A673 (cell line): Measurements from ENCODE around the gene GAB2.

Source experiments
- CTCF ChIP-seq: fragments of 300-800, 200-600 bp; sonication (generic); conservative IDR thresholded peaks from 2 replicates; pipeline ENCODE4 v1.5.1; 2017; ENCODE audit warnings: low read depth, mild to moderate bottlenecking, antibody characterized with exemption, low read length, moderate library complexity, mixed read lengths
- EZH2 ChIP-seq: fragments of 200-600 bp; sonication (generic); IDR thresholded peaks from 2 replicates; pipeline ENCODE4 v1.6.1; 2017; ENCODE audit warnings: borderline replicate concordance, low read depth, mild to moderate bottlenecking, mixed read lengths, antibody characterized with exemption, low read length; ENCODE audit not compliant: poor library complexity, severe bottlenecking

- no peak for TF ChIP-seq CTCF
- TF ChIP-seq EZH2, result no peak
Measured at GRCh38 chr11:78192223-78192719, 225.3 kb downstream of the GAB2 start.
